ENCODE data around the gene PLXNA2.

The PLXNA2 gene

GRCh38 chr1:208008534-208008933 lies 235.7 kb downstream of the PLXNA2 start:
- no peak for DNase-seq

GRCh38 chr1:208007938-208008342 lies 236.2 kb downstream of the PLXNA2 start:
- DNase-seq, result no peak

GRCh38 chr1:208007319-208007937 lies 236.8 kb downstream of the PLXNA2 start:
- DNase-seq, result no peak

GRCh38 chr1:208006258-208006920 lies 237.8 kb downstream of the PLXNA2 start:
- no peak for DNase-seq

- DNase-seq, result no peak
Observed at GRCh38 chr1:208004851-208005250, 239.3 kb downstream of the PLXNA2 start.

- DNase-seq, result no peak
Observed at GRCh38 chr1:208003241-208003640, 240.9 kb downstream of the PLXNA2 start.

GRCh38 chr1:208002672-208003071 lies 241.5 kb downstream of the PLXNA2 start:
- DNase-seq, result no peak

GRCh38 chr1:208002078-208002477 lies 242.1 kb downstream of the PLXNA2 start:
- no peak for DNase-seq

- DNase-seq, result no peak
Observed at GRCh38 chr1:208000504-208000903, 243.7 kb downstream of the PLXNA2 start.

- no peak for DNase-seq
Observed at GRCh38 chr1:207999972-208000371, 244.2 kb downstream of the PLXNA2 start.

GRCh38 chr1:207999274-207999915 lies 244.8 kb downstream of the PLXNA2 start:
- DNase-seq, result no peak

- DNase-seq, result no peak
Observed at GRCh38 chr1:207998691-207999090, 245.5 kb downstream of the PLXNA2 start.

GRCh38 chr1:207997486-207998268 lies 246.5 kb downstream of the PLXNA2 start:
- DNase-seq, result no peak

GRCh38 chr1:207996636-207997035 lies 247.5 kb downstream of the PLXNA2 start:
- DNase-seq, result no peak

GRCh38 chr1:207995576-207995975 lies 248.6 kb downstream of the PLXNA2 start:
- no peak for DNase-seq

- no peak for DNase-seq
Observed at GRCh38 chr1:207993477-207994445, 250.4 kb downstream of the PLXNA2 start.

- no peak for DNase-seq
Observed at GRCh38 chr1:207992677-207993236, 251.4 kb downstream of the PLXNA2 start.

GRCh38 chr1:207991583-207992026 lies 252.6 kb downstream of the PLXNA2 start:
- no peak for DNase-seq

- no peak for DNase-seq
Observed at GRCh38 chr1:207990876-207991582, 253.2 kb downstream of the PLXNA2 start.

GRCh38 chr1:207990455-207990854 lies 253.7 kb downstream of the PLXNA2 start:
- DNase-seq, result no peak
